ENCODE data around the gene ARL13B.

The ARL13B gene

DNA sequence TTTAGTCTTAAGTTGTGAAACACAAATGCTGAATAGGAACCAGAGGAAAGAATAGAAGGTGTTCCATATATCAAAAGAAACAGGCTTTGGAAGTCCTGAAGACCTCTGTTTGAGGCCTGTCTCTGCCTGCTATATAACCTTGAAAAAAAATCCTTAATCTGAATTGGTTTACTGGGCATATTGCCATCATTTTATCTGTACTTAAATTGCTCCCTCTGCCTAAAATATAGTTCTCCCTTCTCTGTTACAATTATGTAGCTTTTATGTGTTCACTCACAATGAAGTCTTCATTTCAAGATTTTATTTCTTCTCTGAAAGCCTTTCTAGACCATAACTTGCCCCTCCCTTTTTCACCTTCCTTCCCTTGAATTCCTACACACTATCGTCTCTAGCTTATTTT lies 21.2 kb downstream of the ARL13B start:
- Histone ChIP-seq H3K27ac (ENCODE audit: low read length) (no peak overlapping the region), H3K4me1 (ENCODE audit: control insufficient read depth in 1 of 2, insufficient read depth in 2 of 2, low read length in 2 of 2) (no peaks in the 10 kb centered on the region)

GRCh38 chr3:94001827-94002495 lies 22.0 kb downstream of the ARL13B start:
- Histone ChIP-seq H3K9me3 (ENCODE audit: control insufficient read depth in 1 of 2, low read length in 2 of 2) (no peaks in the 10 kb centered on the region), H3K4me3 (ENCODE audit: low read depth in 1 of 2, low read length in 2 of 2) (no peak overlapping the region), H3K36me3 (ENCODE audit: control insufficient read depth in 1 of 2, insufficient read depth in 2 of 2, low read length in 2 of 2) (no peaks in the 10 kb centered on the region), H3K27ac (ENCODE audit: low read length) (no peak overlapping the region), H3K27me3 (ENCODE audit: low read depth, low read length) (no peaks in the 10 kb centered on the region), H3K4me1 (ENCODE audit: control insufficient read depth in 1 of 2, insufficient read depth in 2 of 2, low read length in 2 of 2) (no peaks in the 10 kb centered on the region)

More for the DNA sequence above, 21.2 kb downstream of the ARL13B start:
- no peak overlapping the region for H3K4me3 ChIP-seq (ENCODE audit: low read depth in 1 of 2, low read length in 2 of 2)
- no peaks in the 10 kb centered on the region for H3K9me3 ChIP-seq (ENCODE audit: control insufficient read depth in 1 of 2, low read length in 2 of 2)
- H3K36me3 ChIP-seq (ENCODE audit: control insufficient read depth in 1 of 2, insufficient read depth in 2 of 2, low read length in 2 of 2), result peaks cover 0 to 3% of the 10 kb centered on the region in 2 donors
- no peaks in the 10 kb centered on the region for H3K27me3 ChIP-seq (ENCODE audit: low read depth, low read length)

- H3K4me3 ChIP-seq (ENCODE audit: low read depth in 1 of 2, low read length in 2 of 2), result peak overlapping the region; percentile 48 to 49
- H3K9me3 ChIP-seq (ENCODE audit: control insufficient read depth in 1 of 2, low read length in 2 of 2), result no peaks in the 10 kb centered on the region
- H3K36me3 ChIP-seq (ENCODE audit: control insufficient read depth in 1 of 2, insufficient read depth in 2 of 2, low read length in 2 of 2), result no peaks in the 10 kb centered on the region
- no peaks in the 10 kb centered on the region for H3K27me3 ChIP-seq (ENCODE audit: low read depth, low read length)
- no peak overlapping the region for H3K27ac ChIP-seq (ENCODE audit: low read length)
- no peaks in the 10 kb centered on the region for H3K4me1 ChIP-seq (ENCODE audit: control insufficient read depth in 1 of 2, insufficient read depth in 2 of 2, low read length in 2 of 2)
Observed at GRCh38 chr3:94004301-94004910, 24.5 kb downstream of the ARL13B start.

DNA sequence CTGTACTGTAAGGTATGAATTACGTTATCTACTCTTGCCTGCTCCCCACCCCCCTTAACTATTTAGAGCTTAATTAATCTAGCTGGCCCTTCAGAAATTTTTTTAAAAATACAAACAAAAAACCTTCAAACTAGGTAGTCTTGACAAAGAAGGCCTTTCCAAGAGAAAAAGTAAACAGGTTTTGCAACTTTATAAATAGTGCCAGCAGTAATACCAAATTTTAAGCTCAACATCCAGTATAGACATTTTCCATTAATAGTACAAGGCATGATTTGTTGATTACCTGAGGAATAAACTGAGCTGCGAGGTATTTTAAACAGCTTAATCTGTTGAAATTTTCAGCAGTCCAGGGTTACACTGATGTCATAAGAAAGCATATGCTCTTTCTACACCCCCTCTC lies 28.3 kb downstream of the ARL13B start:
- Histone ChIP-seq H3K4me3 (ENCODE audit: low read depth in 1 of 2, low read length in 2 of 2) (no peak overlapping the region), H3K4me1 (ENCODE audit: control insufficient read depth in 1 of 2, insufficient read depth in 2 of 2, low read length in 2 of 2) (no peaks in the 10 kb centered on the region), H3K36me3 (ENCODE audit: control insufficient read depth in 1 of 2, insufficient read depth in 2 of 2, low read length in 2 of 2) (no peaks in the 10 kb centered on the region), H3K9me3 (ENCODE audit: control insufficient read depth in 1 of 2, low read length in 2 of 2) (no peaks in the 10 kb centered on the region), H3K27ac (ENCODE audit: low read length) (no peak overlapping the region), H3K27me3 (ENCODE audit: low read depth, low read length) (no peaks in the 10 kb centered on the region)

- H3K36me3 ChIP-seq (ENCODE audit: control insufficient read depth in 1 of 2, insufficient read depth in 2 of 2, low read length in 2 of 2), result no peaks in the 10 kb centered on the region
- H3K4me3 ChIP-seq (ENCODE audit: low read depth in 1 of 2, low read length in 2 of 2), result no peak overlapping the region
- H3K4me1 ChIP-seq (ENCODE audit: control insufficient read depth in 1 of 2, insufficient read depth in 2 of 2, low read length in 2 of 2), result no peaks in the 10 kb centered on the region
- H3K27ac ChIP-seq (ENCODE audit: low read length), result no peak overlapping the region
- H3K27me3 ChIP-seq (ENCODE audit: low read depth, low read length), result no peaks in the 10 kb centered on the region
- no peaks in the 10 kb centered on the region for H3K9me3 ChIP-seq (ENCODE audit: control insufficient read depth in 1 of 2, low read length in 2 of 2)
Observed at GRCh38 chr3:94009608-94010007, 29.7 kb downstream of the ARL13B start.

GRCh38 chr3:94011233-94011711 lies 31.3 kb downstream of the ARL13B start:
- Histone ChIP-seq H3K27me3 (ENCODE audit: low read depth, low read length) (no peaks in the 10 kb centered on the region), H3K4me3 (ENCODE audit: low read depth in 1 of 2, low read length in 2 of 2) (no peak overlapping the region), H3K27ac (ENCODE audit: low read length) (no peak overlapping the region), H3K4me1 (ENCODE audit: control insufficient read depth in 1 of 2, insufficient read depth in 2 of 2, low read length in 2 of 2) (no peaks in the 10 kb centered on the region), H3K36me3 (ENCODE audit: control insufficient read depth in 1 of 2, insufficient read depth in 2 of 2, low read length in 2 of 2) (no peaks in the 10 kb centered on the region), H3K9me3 (ENCODE audit: control insufficient read depth in 1 of 2, low read length in 2 of 2) (no peaks in the 10 kb centered on the region)

- Histone ChIP-seq H3K27ac (ENCODE audit: low read length) (no peak overlapping the region), H3K27me3 (ENCODE audit: low read depth, low read length) (no peaks in the 10 kb centered on the region), H3K9me3 (ENCODE audit: control insufficient read depth in 1 of 2, low read length in 2 of 2) (no peaks in the 10 kb centered on the region), H3K36me3 (ENCODE audit: control insufficient read depth in 1 of 2, insufficient read depth in 2 of 2, low read length in 2 of 2) (no peaks in the 10 kb centered on the region), H3K4me1 (ENCODE audit: control insufficient read depth in 1 of 2, insufficient read depth in 2 of 2, low read length in 2 of 2) (no peaks in the 10 kb centered on the region), H3K4me3 (ENCODE audit: low read depth in 1 of 2, low read length in 2 of 2) (no peak overlapping the region)
Observed at GRCh38 chr3:94012185-94012584, 32.2 kb downstream of the ARL13B start.

- Histone ChIP-seq H3K27me3 (ENCODE audit: low read depth, low read length) (no peaks in the 10 kb centered on the region), H3K4me1 (ENCODE audit: control insufficient read depth in 1 of 2, insufficient read depth in 2 of 2, low read length in 2 of 2) (no peaks in the 10 kb centered on the region), H3K36me3 (ENCODE audit: control insufficient read depth in 1 of 2, insufficient read depth in 2 of 2, low read length in 2 of 2) (no peaks in the 10 kb centered on the region), H3K4me3 (ENCODE audit: low read depth in 1 of 2, low read length in 2 of 2) (no peak overlapping the region), H3K9me3 (ENCODE audit: control insufficient read depth in 1 of 2, low read length in 2 of 2) (no peaks in the 10 kb centered on the region), H3K27ac (ENCODE audit: low read length) (no peak overlapping the region)
Observed at GRCh38 chr3:94015025-94015424, 35.1 kb downstream of the ARL13B start.

DNA sequence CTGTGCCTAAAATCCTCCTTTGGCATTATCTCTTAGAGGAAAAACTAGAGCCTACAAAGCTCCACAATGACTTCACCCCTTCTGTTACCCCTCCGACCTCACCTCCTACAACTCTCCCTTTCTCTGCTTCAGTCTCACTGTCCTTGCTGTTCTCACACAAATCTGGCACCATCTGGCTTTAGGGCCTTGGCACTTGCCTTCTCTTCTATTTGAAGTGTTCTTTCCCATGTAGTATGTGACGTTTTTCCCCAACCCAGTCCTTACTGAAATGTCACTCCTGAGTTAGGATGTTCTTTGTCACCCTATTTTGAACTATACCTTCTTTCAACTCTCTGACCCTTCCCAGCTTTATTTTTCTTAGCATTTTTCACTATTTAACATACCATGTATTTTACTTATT lies 39.7 kb downstream of the ARL13B start:
- H3K36me3 ChIP-seq (ENCODE audit: control insufficient read depth in 1 of 2, insufficient read depth in 2 of 2, low read length in 2 of 2), result no peaks in the 10 kb centered on the region
- H3K4me1 ChIP-seq (ENCODE audit: control insufficient read depth in 1 of 2, insufficient read depth in 2 of 2, low read length in 2 of 2), result no peaks in the 10 kb centered on the region
- no peaks in the 10 kb centered on the region for H3K9me3 ChIP-seq (ENCODE audit: control insufficient read depth in 1 of 2, low read length in 2 of 2)
- H3K4me3 ChIP-seq (ENCODE audit: low read depth in 1 of 2, low read length in 2 of 2), result no peak overlapping the region
- H3K27me3 ChIP-seq (ENCODE audit: low read depth, low read length), result no peaks in the 10 kb centered on the region
- no peak overlapping the region for H3K27ac ChIP-seq (ENCODE audit: low read length)

GRCh38 chr3:94020293-94020692 lies 40.3 kb downstream of the ARL13B start:
- H3K9me3 ChIP-seq (ENCODE audit: control insufficient read depth in 1 of 2, low read length in 2 of 2), result no peaks in the 10 kb centered on the region
- no peak overlapping the region for H3K27ac ChIP-seq (ENCODE audit: low read length)
- no peak overlapping the region for H3K4me3 ChIP-seq (ENCODE audit: low read depth in 1 of 2, low read length in 2 of 2)
- no peaks in the 10 kb centered on the region for H3K36me3 ChIP-seq (ENCODE audit: control insufficient read depth in 1 of 2, insufficient read depth in 2 of 2, low read length in 2 of 2)
- no peaks in the 10 kb centered on the region for H3K4me1 ChIP-seq (ENCODE audit: control insufficient read depth in 1 of 2, insufficient read depth in 2 of 2, low read length in 2 of 2)
- no peaks in the 10 kb centered on the region for H3K27me3 ChIP-seq (ENCODE audit: low read depth, low read length)

DNA sequence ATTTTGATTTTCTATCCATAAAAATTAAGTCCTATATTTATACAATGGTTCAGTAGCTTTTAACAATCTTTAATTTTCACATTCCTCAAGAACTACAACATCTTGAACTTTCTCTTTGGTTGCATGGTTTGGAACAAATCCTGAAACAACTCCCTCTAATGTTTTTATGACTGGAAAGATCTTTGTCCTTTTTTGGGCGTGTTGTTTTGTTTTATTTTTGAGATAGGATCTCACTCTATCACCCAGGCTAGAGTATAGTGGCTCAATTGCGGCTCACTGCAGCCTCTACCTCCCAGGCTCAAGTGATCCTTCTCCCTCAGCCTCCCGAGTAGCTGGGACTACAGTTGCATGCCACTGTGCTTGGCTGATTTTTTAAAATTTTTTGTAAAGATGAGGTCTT lies 44.4 kb downstream of the ARL13B start:
- peak overlapping the region; percentile 58 for H3K27ac ChIP-seq (ENCODE audit: low read length)
- H3K9me3 ChIP-seq (ENCODE audit: control insufficient read depth in 1 of 2, low read length in 2 of 2), result no peaks in the 10 kb centered on the region
- no peaks in the 10 kb centered on the region for H3K36me3 ChIP-seq (ENCODE audit: control insufficient read depth in 1 of 2, insufficient read depth in 2 of 2, low read length in 2 of 2)
- no peaks in the 10 kb centered on the region for H3K4me1 ChIP-seq (ENCODE audit: control insufficient read depth in 1 of 2, insufficient read depth in 2 of 2, low read length in 2 of 2)
- no peaks in the 10 kb centered on the region for H3K27me3 ChIP-seq (ENCODE audit: low read depth, low read length)
- no peak overlapping the region for H3K4me3 ChIP-seq (ENCODE audit: low read depth in 1 of 2, low read length in 2 of 2)

- H3K27me3 ChIP-seq (ENCODE audit: low read depth, low read length), result no peaks in the 10 kb centered on the region
- H3K36me3 ChIP-seq (ENCODE audit: control insufficient read depth in 1 of 2, insufficient read depth in 2 of 2, low read length in 2 of 2), result no peaks in the 10 kb centered on the region
- H3K4me3 ChIP-seq (ENCODE audit: low read depth in 1 of 2, low read length in 2 of 2), result peak overlapping the region in 1 of 2 donors; percentile 17
- H3K4me1 ChIP-seq (ENCODE audit: control insufficient read depth in 1 of 2, insufficient read depth in 2 of 2, low read length in 2 of 2), result no peaks in the 10 kb centered on the region
- no peaks in the 10 kb centered on the region for H3K9me3 ChIP-seq (ENCODE audit: control insufficient read depth in 1 of 2, low read length in 2 of 2)
- H3K27ac ChIP-seq (ENCODE audit: low read length), result peak overlapping the region; percentile 61
Observed at GRCh38 chr3:94026623-94027022, 46.7 kb downstream of the ARL13B start.
